ENCODE data around the gene OR2A12.

Gene OR2A12

DNA sequence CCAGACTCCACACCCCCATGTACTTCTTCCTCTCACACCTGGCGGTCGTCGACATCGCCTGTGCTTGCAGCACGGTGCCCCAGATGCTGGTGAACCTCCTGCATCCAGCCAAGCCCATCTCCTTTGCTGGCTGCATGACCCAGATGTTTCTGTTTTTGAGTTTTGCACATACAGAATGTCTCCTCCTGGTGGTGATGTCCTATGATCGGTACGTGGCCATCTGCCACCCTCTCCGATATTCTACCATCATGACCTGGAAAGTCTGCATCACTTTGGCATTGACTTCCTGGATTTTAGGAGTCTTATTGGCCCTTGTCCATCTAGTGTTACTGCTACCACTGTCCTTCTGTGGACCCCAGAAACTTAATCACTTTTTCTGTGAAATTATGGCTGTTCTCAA lies 11.7 kb upstream of the OR2A12 start:
- H3K27me3 ChIP-seq (ENCODE audit: control insufficient read depth in 1 of 2, insufficient read depth in 2 of 2, low read length in 2 of 2): no peaks in the 10 kb centered on the region

DNA sequence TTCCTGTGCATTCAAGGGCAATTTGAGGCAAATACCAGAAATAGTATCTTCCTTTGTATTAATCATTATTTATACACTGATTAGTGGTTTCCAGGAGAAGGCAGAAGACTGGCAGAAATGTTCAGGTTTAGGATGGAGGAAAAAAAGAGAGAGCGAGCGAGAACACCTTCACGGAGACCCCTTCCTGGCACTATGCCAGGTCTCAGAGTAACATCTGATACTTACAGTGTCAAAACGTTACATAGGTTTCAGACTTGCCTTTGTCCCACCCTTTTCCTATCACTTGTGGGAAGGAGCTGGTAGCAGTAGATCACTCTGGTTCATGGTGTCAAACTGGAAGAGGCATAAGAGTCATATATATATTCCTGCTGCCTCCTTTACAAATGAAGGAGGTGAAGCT lies 652 bp downstream of the OR2A12 start:
- H3K9ac ChIP-seq (ENCODE audit: low read length): no peak overlapping the region
- H3K4me3 ChIP-seq (ENCODE audit: low read depth in 1 of 2, low read length in 2 of 2): no peak overlapping the region
- no peaks in the 10 kb centered on the region for H3K36me3 ChIP-seq (ENCODE audit: insufficient read depth, low read length)
- H3K9me3 ChIP-seq (ENCODE audit: low read length): no peaks in the 10 kb centered on the region
- H3K27me3 ChIP-seq (ENCODE audit: control insufficient read depth in 1 of 2, insufficient read depth in 2 of 2, low read length in 2 of 2): no peaks in the 10 kb centered on the region
- no peak overlapping the region for H3K27ac ChIP-seq (ENCODE audit: low read depth, low read length)
- no peaks in the 10 kb centered on the region for H3K4me1 ChIP-seq (ENCODE audit: insufficient read depth, low read length)

More for the DNA sequence above, 11.7 kb upstream of the OR2A12 start:
- H3K9me3 ChIP-seq (ENCODE audit: low read length): no peaks in the 10 kb centered on the region
- no peak overlapping the region for H3K9ac ChIP-seq (ENCODE audit: low read length)
- no peak overlapping the region for H3K4me3 ChIP-seq (ENCODE audit: low read depth in 1 of 2, low read length in 2 of 2)
- H3K27ac ChIP-seq (ENCODE audit: low read depth, low read length): no peak overlapping the region
- H3K4me1 ChIP-seq (ENCODE audit: insufficient read depth, low read length): no peaks in the 10 kb centered on the region
- H3K36me3 ChIP-seq (ENCODE audit: insufficient read depth, low read length): no peaks in the 10 kb centered on the region

- Histone ChIP-seq H3K9me3 (ENCODE audit: low read length) (no peaks in the 10 kb centered on the region), H3K36me3 (ENCODE audit: insufficient read depth, low read length) (no peaks in the 10 kb centered on the region), H3K27ac (ENCODE audit: low read depth, low read length) (no peak overlapping the region), H3K4me1 (ENCODE audit: insufficient read depth, low read length) (no peaks in the 10 kb centered on the region), H3K27me3 (ENCODE audit: control insufficient read depth in 1 of 2, insufficient read depth in 2 of 2, low read length in 2 of 2) (no peaks in the 10 kb centered on the region), H3K9ac (ENCODE audit: low read length) (no peak overlapping the region), H3K4me3 (ENCODE audit: low read depth in 1 of 2, low read length in 2 of 2) (no peak overlapping the region)
Measured at GRCh38 chr7:144087230-144087629, 1.2 kb downstream of the OR2A12 start.

DNA sequence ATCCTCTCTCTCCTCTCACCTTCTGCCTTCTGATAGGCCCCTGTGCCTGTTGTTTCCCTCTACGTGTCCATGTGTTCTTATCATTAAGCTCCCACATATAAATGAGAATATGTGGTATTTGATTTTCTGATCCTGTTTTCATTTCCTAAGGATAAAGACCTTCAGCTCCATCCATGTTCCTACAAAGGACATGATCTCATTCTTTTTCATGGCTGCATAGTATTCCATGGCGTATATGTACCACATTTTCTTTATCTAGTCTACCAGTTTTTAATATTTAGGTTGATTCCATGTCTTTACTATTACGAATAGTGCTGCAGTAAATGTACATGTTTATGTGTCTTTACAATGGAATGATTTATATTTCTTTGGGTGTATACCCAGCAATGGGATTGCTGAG lies 4.6 kb downstream of the OR2A12 start:
- H3K9ac ChIP-seq (ENCODE audit: low read length): no peak overlapping the region
- no peaks in the 10 kb centered on the region for H3K27me3 ChIP-seq (ENCODE audit: control insufficient read depth in 1 of 2, insufficient read depth in 2 of 2, low read length in 2 of 2)
- no peak overlapping the region for H3K27ac ChIP-seq (ENCODE audit: low read depth, low read length)
- H3K36me3 ChIP-seq (ENCODE audit: insufficient read depth, low read length): no peaks in the 10 kb centered on the region
- H3K4me1 ChIP-seq (ENCODE audit: insufficient read depth, low read length): no peaks in the 10 kb centered on the region
- no peaks in the 10 kb centered on the region for H3K9me3 ChIP-seq (ENCODE audit: low read length)
- H3K4me3 ChIP-seq (ENCODE audit: low read depth in 1 of 2, low read length in 2 of 2): no peak overlapping the region

GRCh38 chr7:144098776-144099175 lies 12.7 kb downstream of the OR2A12 start:
- Histone ChIP-seq H3K9me3 (ENCODE audit: low read length) (no peaks in the 10 kb centered on the region), H3K36me3 (ENCODE audit: insufficient read depth, low read length) (no peaks in the 10 kb centered on the region), H3K27me3 (ENCODE audit: control insufficient read depth in 1 of 2, insufficient read depth in 2 of 2, low read length in 2 of 2) (no peaks in the 10 kb centered on the region), H3K27ac (ENCODE audit: low read depth, low read length) (no peak overlapping the region), H3K9ac (ENCODE audit: low read length) (no peak overlapping the region), H3K4me1 (ENCODE audit: insufficient read depth, low read length) (no peaks in the 10 kb centered on the region), H3K4me3 (ENCODE audit: low read depth in 1 of 2, low read length in 2 of 2) (no peak overlapping the region)

DNA sequence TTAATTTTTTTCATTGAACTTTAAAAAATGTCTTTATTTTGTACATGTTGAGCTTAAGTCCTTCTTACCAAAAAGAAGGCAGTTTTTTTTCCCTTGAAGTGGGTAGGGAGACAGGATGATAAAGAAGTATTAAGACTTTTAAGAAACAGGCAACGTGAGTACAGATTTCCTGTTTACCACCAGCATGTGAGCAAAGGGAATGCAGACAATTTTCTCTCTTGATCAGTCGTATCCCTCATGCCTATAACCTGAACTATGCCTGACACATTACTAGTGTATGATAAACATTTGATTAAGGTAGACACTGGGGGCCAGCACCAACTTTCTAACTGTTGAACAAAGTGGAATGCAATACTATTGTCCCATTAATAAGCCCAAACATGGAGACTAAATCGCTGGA lies 14.5 kb downstream of the OR2A12 start:
- Histone ChIP-seq H3K4me3 (ENCODE audit: low read depth in 1 of 2, low read length in 2 of 2) (no peak overlapping the region), H3K27ac (ENCODE audit: low read depth, low read length) (no peak overlapping the region), H3K9me3 (ENCODE audit: low read length) (no peaks in the 10 kb centered on the region), H3K9ac (ENCODE audit: low read length) (no peak overlapping the region), H3K36me3 (ENCODE audit: insufficient read depth, low read length) (no peaks in the 10 kb centered on the region), H3K4me1 (ENCODE audit: insufficient read depth, low read length) (no peaks in the 10 kb centered on the region), H3K27me3 (ENCODE audit: control insufficient read depth in 1 of 2, insufficient read depth in 2 of 2, low read length in 2 of 2) (no peaks in the 10 kb centered on the region)

- no peak overlapping the region for H3K9ac ChIP-seq (ENCODE audit: low read length)
- no peaks in the 10 kb centered on the region for H3K36me3 ChIP-seq (ENCODE audit: insufficient read depth, low read length)
- H3K27ac ChIP-seq (ENCODE audit: low read depth, low read length): no peak overlapping the region
- no peaks in the 10 kb centered on the region for H3K4me1 ChIP-seq (ENCODE audit: insufficient read depth, low read length)
- H3K27me3 ChIP-seq (ENCODE audit: control insufficient read depth in 1 of 2, insufficient read depth in 2 of 2, low read length in 2 of 2): no peaks in the 10 kb centered on the region
- no peak overlapping the region for H3K4me3 ChIP-seq (ENCODE audit: low read depth in 1 of 2, low read length in 2 of 2)
- no peaks in the 10 kb centered on the region for H3K9me3 ChIP-seq (ENCODE audit: low read length)
Measured at GRCh38 chr7:144102041-144102440, 16.0 kb downstream of the OR2A12 start.

GRCh38 chr7:144105211-144105610 lies 19.1 kb downstream of the OR2A12 start:
- Histone ChIP-seq H3K9ac (ENCODE audit: low read length) (no peak overlapping the region), H3K27me3 (ENCODE audit: control insufficient read depth in 1 of 2, insufficient read depth in 2 of 2, low read length in 2 of 2) (no peaks in the 10 kb centered on the region), H3K4me1 (ENCODE audit: insufficient read depth, low read length) (no peaks in the 10 kb centered on the region), H3K36me3 (ENCODE audit: insufficient read depth, low read length) (no peaks in the 10 kb centered on the region), H3K4me3 (ENCODE audit: low read depth in 1 of 2, low read length in 2 of 2) (no peak overlapping the region), H3K9me3 (ENCODE audit: low read length) (no peaks in the 10 kb centered on the region), H3K27ac (ENCODE audit: low read depth, low read length) (no peak overlapping the region)

DNA sequence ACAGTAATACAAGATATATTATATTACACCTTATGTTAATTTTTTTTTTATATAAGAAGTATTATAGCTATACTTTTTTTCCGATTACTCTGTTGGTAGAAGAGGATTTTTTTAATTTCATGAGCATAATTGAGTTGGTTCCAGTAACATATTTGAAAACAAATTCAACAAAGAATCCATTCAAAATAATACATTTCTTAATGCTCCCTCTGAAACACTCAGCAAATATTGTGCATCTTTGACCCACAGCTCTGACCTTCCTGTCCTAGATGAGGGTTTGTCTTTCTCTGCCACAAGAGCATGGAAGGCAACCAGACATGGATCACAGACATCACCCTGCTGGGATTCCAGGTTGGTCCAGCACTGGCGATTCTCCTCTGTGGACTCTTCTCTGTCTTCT lies 23.2 kb downstream of the OR2A12 start, which contains the start of gene OR2A2:
Gene OR2A2 (plus strand): TSS at position 301 of the 400 bp plus-strand sequence. CDS start 0 bp downstream, at position 301.
- Histone ChIP-seq H3K4me3 (ENCODE audit: low read depth in 1 of 2, low read length in 2 of 2) (no peak within 1 kb of the TSS), H3K9ac (ENCODE audit: low read length) (no peak within 1 kb of the TSS), H3K36me3 (ENCODE audit: insufficient read depth, low read length) (no peaks in the 10 kb centered on the region), H3K9me3 (ENCODE audit: low read length) (no peaks in the 10 kb centered on the region), H3K4me1 (ENCODE audit: insufficient read depth, low read length) (no peaks in the 10 kb centered on the region), H3K27ac (ENCODE audit: low read depth, low read length) (no peak within 1 kb of the TSS), H3K27me3 (ENCODE audit: control insufficient read depth in 1 of 2, insufficient read depth in 2 of 2, low read length in 2 of 2) (no peaks in the 10 kb centered on the region)

DNA sequence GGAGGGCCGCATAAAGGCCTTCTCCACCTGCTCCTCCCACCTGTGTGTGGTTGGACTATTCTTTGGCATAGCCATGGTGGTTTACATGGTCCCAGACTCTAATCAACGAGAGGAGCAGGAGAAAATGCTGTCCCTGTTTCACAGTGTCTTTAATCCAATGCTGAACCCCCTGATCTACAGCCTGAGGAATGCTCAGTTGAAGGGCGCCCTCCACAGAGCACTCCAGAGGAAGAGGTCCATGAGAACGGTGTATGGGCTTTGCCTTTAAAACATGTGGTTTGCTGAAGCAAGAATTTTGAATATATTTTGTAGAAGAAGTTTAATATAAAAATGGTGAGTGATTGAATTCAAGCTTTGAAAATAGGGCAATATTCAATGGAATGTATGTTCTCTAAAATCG lies 24.2 kb downstream of the OR2A12 start:
- H3K36me3 ChIP-seq (ENCODE audit: insufficient read depth, low read length): no peaks in the 10 kb centered on the region
- H3K9me3 ChIP-seq (ENCODE audit: low read length): no peaks in the 10 kb centered on the region
- no peaks in the 10 kb centered on the region for H3K27me3 ChIP-seq (ENCODE audit: control insufficient read depth in 1 of 2, insufficient read depth in 2 of 2, low read length in 2 of 2)
- no peak overlapping the region for H3K9ac ChIP-seq (ENCODE audit: low read length)
- H3K27ac ChIP-seq (ENCODE audit: low read depth, low read length): no peak overlapping the region
- H3K4me1 ChIP-seq (ENCODE audit: insufficient read depth, low read length): no peaks in the 10 kb centered on the region
- no peak overlapping the region for H3K4me3 ChIP-seq (ENCODE audit: low read depth in 1 of 2, low read length in 2 of 2)

DNA sequence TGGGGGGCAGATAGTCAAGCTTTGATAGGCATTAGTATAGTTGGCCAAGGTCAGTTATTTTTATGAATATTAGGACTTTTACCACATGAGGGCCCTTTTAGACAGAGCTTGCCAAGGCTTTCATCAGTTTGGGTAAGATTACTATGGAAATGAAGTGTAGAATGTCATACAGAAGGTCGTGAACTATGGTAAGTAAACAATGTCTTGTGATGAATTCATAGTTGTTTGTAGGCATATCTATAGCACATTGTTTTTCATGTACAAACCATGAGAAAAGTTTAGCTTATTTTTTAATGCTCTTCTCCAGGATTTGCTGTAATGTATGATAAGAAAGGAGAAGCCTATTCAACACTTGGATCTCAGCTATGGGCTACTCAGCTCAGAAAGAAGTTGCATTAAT lies 27.6 kb downstream of the OR2A12 start:
- no peak overlapping the region for H3K4me3 ChIP-seq (ENCODE audit: low read depth in 1 of 2, low read length in 2 of 2)
- no peaks in the 10 kb centered on the region for H3K9me3 ChIP-seq (ENCODE audit: low read length)
- H3K36me3 ChIP-seq (ENCODE audit: insufficient read depth, low read length): no peaks in the 10 kb centered on the region
- no peaks in the 10 kb centered on the region for H3K27me3 ChIP-seq (ENCODE audit: control insufficient read depth in 1 of 2, insufficient read depth in 2 of 2, low read length in 2 of 2)
- H3K4me1 ChIP-seq (ENCODE audit: insufficient read depth, low read length): no peaks in the 10 kb centered on the region
- H3K27ac ChIP-seq (ENCODE audit: low read depth, low read length): no peak overlapping the region
- H3K9ac ChIP-seq (ENCODE audit: low read length): no peak overlapping the region

DNA sequence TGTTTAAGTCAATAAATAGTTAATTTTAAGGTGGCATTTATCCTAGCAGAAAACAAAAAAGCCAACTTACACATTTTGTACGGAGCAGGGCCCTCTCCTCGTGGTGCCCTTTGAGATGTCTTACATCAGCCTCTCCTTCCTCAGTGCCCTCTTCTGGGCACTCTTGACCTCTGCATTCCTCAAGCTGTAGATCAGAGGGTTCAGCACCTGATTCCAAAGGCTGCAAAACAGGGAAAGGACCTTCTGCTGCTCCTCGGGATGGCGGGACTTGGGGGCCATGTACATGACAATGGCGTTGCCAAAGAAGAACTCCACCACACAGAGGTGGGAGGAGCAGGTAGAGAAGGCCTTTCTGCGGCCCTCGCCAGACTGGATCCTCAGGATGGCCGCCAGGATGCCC lies 32.3 kb downstream of the OR2A12 start:
- no peaks in the 10 kb centered on the region for H3K9me3 ChIP-seq (ENCODE audit: low read length)
- no peak overlapping the region for H3K27ac ChIP-seq (ENCODE audit: low read depth, low read length)

More for the DNA sequence above, 32.3 kb downstream of the OR2A12 start:
- Histone ChIP-seq H3K4me3 (ENCODE audit: low read depth in 1 of 2, low read length in 2 of 2) (no peak overlapping the region), H3K36me3 (ENCODE audit: insufficient read depth, low read length) (no peaks in the 10 kb centered on the region), H3K27me3 (ENCODE audit: control insufficient read depth in 1 of 2, insufficient read depth in 2 of 2, low read length in 2 of 2) (no peaks in the 10 kb centered on the region), H3K9ac (ENCODE audit: low read length) (no peak overlapping the region), H3K4me1 (ENCODE audit: insufficient read depth, low read length) (no peaks in the 10 kb centered on the region)

All from muscle layer of colon (tissue), 2 donors.